ENCODE results near the gene MTUS2.

DNA sequence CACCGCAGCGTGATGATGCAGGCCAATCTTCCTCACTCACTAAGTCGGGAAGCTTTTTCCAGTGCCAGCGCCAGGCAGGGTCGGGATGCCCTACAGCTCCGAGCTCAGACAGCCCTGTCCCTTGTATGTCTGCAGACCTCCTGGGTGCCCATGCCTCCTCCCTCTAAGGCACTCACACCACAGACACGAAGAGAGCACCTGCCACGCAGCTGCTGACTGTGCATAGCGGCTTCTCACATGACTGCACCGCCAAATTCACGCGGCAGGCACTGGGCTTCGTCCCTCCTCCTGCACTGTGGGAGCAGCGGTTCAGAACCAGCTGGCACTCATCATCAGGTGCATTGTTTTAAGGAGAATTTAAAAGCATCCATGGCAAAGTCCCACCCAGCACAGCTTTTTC is 687.2 kb downstream of the MTUS2 start:
- TF ChIP-seq POLR2AphosphoS5 (IDR thresholded peaks at IDR 0.05; ENCODE audit: low read depth), result no peak
- TF ChIP-seq, protein P1, sequence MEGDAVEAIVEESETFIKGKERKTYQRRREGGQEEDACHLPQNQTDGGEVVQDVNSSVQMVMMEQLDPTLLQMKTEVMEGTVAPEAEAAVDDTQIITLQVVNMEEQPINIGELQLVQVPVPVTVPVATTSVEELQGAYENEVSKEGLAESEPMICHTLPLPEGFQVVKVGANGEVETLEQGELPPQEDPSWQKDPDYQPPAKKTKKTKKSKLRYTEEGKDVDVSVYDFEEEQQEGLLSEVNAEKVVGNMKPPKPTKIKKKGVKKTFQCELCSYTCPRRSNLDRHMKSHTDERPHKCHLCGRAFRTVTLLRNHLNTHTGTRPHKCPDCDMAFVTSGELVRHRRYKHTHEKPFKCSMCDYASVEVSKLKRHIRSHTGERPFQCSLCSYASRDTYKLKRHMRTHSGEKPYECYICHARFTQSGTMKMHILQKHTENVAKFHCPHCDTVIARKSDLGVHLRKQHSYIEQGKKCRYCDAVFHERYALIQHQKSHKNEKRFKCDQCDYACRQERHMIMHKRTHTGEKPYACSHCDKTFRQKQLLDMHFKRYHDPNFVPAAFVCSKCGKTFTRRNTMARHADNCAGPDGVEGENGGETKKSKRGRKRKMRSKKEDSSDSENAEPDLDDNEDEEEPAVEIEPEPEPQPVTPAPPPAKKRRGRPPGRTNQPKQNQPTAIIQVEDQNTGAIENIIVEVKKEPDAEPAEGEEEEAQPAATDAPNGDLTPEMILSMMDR (conservative IDR thresholded peaks at IDR 0.05; ENCODE audit: low read depth in 2 of 2), result no peak
- no peak for TF ChIP-seq EZH2phosphoT487 (IDR thresholded peaks at IDR 0.05; ENCODE audit: unreplicated experiment)
- TF ChIP-seq, protein P2, sequence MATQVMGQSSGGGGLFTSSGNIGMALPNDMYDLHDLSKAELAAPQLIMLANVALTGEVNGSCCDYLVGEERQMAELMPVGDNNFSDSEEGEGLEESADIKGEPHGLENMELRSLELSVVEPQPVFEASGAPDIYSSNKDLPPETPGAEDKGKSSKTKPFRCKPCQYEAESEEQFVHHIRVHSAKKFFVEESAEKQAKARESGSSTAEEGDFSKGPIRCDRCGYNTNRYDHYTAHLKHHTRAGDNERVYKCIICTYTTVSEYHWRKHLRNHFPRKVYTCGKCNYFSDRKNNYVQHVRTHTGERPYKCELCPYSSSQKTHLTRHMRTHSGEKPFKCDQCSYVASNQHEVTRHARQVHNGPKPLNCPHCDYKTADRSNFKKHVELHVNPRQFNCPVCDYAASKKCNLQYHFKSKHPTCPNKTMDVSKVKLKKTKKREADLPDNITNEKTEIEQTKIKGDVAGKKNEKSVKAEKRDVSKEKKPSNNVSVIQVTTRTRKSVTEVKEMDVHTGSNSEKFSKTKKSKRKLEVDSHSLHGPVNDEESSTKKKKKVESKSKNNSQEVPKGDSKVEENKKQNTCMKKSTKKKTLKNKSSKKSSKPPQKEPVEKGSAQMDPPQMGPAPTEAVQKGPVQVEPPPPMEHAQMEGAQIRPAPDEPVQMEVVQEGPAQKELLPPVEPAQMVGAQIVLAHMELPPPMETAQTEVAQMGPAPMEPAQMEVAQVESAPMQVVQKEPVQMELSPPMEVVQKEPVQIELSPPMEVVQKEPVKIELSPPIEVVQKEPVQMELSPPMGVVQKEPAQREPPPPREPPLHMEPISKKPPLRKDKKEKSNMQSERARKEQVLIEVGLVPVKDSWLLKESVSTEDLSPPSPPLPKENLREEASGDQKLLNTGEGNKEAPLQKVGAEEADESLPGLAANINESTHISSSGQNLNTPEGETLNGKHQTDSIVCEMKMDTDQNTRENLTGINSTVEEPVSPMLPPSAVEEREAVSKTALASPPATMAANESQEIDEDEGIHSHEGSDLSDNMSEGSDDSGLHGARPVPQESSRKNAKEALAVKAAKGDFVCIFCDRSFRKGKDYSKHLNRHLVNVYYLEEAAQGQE (IDR thresholded peaks at IDR 0.05; ENCODE audit: unreplicated experiment), result no peak
- TF ChIP-seq EZH2 (IDR thresholded peaks at IDR 0.05; ENCODE audit: low read depth, unreplicated experiment), result no peak
- no peak for TF ChIP-seq CREB1 (CRISPR knock-in tag; IDR thresholded peaks at IDR 0.05; ENCODE audit: low read depth)
- TF ChIP-seq, protein P3, sequence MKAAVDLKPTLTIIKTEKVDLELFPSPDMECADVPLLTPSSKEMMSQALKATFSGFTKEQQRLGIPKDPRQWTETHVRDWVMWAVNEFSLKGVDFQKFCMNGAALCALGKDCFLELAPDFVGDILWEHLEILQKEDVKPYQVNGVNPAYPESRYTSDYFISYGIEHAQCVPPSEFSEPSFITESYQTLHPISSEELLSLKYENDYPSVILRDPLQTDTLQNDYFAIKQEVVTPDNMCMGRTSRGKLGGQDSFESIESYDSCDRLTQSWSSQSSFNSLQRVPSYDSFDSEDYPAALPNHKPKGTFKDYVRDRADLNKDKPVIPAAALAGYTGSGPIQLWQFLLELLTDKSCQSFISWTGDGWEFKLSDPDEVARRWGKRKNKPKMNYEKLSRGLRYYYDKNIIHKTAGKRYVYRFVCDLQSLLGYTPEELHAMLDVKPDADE (IDR thresholded peaks at IDR 0.05), result no peak
- no peak for TF ChIP-seq ZNF331 (CRISPR knock-in tag; IDR thresholded peaks at IDR 0.05; ENCODE audit: low read depth)
